HG02798 (cell line): ENCODE results near the gene DDX47.

Experiments used
- ATAC-seq: cut with Tn5 transposase; IDR thresholded peaks from one replicate; pipeline ENCODE4 v1.9.1; 2021; ENCODE audit warnings: mild to moderate bottlenecking; ENCODE audit not compliant: unreplicated experiment, poor library complexity

DDX47 gene

DNA sequence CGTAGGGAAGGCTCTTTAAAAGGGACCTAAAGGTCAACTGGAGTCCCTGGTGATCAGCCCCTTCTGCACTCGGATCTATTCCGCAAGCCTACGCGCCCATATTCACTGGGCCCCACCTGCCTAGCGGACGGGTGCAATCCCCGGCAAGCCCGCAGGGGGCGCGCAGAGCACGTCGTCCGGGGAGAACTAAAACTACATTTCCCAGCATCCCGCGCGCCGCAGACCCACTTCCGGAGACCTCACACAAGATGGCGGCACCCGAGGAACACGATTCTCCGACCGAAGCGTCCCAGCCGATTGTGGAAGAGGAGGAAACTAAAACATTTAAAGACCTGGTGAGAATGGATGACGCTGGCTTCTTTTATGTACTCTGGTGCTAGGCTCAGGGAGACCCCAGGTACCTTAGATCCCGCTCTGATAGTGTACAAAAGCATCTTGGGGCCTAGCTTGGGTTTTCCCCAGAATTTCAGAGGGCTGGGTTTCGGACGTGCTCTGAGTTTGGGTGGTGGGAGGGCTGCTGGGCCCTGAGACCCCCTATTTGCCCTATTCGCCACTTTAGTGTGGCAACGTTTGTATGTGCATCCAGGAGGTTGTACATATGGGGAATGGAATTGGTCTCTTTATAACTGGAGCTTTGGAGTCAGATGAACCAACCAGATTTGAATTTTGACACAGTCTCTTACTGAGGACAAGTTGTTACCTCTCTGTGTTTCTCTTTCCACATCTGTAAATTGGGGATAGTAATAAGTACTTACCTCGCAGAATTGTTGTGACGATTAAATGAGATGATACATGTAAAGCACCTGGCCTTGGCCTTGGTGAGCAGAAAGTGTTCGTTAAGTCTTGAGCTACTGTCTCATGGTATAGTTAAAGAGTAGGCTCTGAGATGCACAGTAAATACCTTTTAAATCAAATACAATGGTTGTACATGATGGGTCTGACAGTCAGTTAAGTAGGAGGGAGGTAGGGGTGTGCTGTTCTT lies at the start of gene DDX47:
TSS of gene DDX47 (plus strand) at position 227 of the 982 bp plus-strand sequence. CDS start at position 249, 22 bp downstream.
- peak; percentile 89 for ATAC-seq

DNA sequence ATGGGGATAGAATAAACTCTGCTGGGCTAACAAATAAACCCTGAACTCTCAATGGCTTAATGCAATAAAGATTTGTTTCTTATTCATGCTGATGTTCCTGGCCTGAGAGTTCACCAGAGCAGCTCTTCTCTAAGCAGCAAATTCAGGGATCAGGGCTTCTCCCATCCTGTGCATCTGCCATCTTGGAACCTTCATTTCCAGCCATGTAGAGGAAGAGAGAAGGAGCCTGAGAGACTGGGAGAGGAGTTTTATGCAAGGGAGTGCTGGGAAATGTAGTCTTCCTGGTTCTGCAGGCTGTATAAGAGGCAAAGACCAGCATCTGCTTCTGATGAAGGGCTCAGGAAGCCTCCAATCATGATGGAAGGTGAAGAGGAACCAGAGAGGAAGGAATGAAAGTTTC lies 48.3 kb upstream of the DDX47 start:
- ATAC-seq, result no peak

DNA sequence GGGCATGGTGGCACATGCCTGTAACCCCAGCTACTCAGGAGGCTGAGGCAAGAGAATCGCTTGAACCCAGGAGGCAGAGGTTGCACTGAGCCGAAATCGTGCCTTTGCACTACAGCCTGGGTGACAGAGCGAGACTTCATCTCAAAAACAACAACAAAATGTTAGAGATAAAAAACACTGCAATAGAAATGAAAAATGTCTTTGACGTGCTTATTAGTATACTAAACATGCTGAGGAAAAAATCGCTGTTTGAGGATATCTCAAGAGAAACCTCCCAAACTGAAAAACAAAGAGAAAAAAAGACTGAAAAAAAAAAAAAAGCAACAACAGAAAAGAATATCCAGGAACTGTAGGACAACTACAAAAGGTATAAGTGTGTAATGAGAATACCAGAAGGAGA lies 42.9 kb upstream of the DDX47 start:
- ATAC-seq, result no peak

DNA sequence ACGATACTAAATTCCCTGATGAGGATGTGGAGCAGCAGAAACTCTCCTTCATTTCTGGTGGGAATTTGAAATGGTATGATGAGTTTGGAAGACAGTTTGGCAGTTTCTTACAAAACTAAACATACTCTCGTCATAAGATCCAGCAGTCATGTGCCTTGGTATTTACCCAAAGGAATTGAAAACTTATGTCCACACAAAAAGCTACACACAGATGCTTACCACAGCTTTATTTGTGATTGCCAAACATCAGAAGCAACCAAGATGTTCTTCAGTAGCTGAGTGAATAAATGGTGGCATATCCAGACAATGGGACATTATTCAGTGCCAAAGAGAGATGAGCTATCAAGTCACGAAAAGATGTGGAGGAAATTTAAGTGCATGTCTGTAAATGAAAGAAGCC lies 38.4 kb upstream of the DDX47 start:
- ATAC-seq, result no peak

DNA sequence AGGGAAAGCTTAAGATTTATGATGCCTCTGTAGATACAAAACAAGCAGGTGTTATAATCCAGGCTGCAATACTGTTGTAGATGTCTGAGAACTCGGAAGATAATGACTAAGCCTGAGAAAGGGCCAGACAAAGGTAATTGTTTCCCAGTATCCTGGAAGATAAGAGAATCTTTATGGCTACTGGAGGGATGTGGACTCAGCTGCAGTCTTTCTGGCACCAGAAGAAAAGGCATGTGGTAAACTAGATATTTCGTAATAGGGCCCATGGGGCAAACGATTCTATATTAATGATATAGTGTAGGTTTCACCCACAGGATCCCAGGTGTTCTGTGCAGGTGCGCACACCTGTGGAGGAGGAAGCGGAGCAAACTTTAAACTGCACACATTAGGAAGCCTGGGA lies 36.9 kb upstream of the DDX47 start:
- no peak for ATAC-seq

DNA sequence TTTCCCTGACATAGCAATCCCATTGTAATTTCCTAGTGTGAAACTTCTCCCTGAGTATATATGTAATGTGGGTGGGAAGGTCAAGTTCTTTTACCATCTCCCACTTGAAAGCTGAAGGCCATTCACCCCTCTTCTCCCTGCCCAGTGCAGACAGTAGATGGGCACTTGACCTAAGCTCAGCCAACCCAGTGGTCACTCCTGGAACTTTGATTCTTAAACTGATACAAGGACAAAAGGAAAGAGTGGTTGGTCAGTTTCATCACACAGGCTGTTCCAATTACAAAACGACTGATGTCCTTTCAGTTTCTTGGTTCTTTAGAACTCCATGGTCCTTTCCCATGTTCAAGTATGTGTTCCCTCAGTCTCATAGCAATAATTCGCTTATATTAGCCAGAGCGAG lies 36.1 kb upstream of the DDX47 start:
- ATAC-seq, result no peak

DNA sequence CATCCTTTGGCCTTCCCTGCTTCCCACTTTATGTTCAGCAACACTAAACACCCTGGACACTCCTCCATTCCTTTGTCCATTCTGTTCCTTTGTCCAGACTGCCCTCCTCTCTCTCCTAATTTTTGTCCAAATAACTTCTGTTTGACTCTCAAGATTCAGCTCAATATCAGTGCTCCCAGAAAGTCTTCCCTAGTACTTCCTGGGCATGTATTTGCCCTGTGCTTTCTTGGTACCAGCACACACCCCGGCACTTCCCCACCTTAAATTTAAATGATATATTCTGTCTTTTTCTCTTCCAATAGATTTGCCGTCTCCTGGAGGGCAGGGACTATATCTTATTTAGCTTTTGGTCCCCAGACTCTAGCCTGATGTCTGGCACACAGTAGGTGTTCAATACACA lies 34.1 kb upstream of the DDX47 start:
- ATAC-seq, result no peak

DNA sequence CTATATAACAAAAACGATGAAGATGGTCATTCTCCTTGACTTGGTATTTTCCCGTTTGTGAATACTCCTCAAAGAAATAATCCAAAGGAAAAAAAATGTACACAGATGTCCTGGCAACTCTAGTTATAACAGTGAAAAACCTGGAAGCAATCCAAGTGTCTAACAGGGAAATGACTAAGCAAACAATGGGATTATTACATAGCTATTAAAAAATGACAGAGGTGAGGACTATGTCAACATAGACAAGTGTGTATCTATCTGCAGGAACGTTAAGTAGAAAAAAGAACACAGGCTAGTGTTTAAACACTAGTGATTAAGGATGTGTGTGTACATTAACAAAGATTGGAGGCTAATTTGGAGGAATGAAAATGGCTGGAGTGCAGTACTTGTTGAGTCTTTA lies 33.6 kb upstream of the DDX47 start:
- no peak for ATAC-seq

DNA sequence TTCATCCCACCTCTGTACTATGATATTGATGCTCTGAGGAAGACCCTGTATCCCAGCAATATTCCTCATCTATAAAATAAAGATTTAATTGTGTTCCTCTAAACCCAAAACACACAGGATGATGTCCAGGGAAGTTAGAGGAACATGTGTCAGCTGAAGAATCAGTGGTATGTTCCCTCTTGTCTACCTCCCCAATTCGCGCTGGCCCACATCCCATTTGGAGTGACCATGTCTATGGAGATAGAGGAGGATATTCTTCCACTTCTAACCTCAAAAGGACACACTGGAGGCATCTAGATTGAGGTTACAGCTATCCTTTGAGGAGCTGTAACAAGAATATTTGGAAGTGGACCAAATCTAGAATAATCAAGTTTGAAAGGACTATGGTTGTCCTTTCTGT lies 29.0 kb upstream of the DDX47 start:
- ATAC-seq, result no peak

DNA sequence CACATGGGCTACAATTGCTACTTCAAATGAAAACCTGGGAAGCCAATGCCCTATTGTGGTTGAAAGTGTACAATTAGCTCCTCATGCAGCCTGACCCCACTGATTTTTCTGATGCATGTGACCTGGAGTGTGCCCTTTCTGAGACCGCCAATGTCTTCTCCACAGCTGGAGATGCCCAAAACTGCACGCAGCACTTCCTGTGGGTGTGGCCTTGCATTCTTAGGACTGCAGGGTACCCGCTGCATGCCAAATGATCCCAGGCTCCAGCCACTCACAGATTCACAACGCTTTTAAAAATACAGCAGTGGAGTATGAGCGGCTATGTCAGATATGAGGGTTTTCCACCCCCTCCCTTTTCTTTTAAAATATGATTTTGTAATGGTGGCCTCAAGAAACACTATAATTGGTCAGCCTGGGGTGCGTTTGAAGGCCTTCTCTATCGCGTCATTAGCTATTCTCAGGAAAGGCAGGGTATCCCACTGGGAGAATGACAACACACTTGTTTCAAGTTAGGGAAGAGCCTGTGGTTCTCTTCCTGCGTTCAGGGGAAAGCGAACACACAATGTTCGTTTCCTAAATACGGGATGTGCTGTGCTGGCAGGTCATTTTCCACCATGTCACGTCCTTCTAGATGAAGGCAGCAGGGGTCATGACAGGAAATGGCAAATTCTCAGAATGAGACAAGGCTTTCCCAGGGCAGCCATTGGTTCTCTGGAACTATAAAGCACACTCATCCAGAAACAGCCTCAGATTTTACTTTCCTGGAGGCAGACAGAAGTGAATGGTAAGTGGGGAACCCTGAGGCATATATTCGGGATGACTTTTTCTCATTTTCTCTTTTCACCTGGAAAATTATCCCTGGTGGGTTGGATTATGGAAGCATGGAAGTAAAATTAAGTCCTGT lies 28.0 kb upstream of the DDX47 start, which contains the start of gene APOLD1:
TSS of gene APOLD1 (plus strand) at position 749 of the 904 bp plus-strand sequence. CDS start at position 782, 33 bp downstream.
- ATAC-seq, result no peak

DNA sequence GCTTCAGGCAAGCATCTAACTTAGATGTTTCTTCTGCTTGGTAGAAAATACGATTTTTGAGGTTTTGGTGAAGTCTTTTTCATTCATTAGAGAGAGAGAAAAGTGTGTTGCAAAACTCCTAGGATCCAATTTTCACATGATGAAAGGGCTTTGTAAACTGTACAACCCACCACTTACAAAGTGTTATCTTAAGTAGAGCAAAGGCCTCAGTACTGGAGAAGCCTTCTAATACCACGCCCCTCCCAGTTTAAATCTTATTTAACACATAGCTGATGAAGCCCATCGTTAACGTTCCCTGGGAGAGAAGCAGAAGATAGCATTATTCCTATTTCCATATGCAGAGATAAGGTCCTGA lies 26.8 kb upstream of the DDX47 start:
- ATAC-seq, result peak; percentile 2

DNA sequence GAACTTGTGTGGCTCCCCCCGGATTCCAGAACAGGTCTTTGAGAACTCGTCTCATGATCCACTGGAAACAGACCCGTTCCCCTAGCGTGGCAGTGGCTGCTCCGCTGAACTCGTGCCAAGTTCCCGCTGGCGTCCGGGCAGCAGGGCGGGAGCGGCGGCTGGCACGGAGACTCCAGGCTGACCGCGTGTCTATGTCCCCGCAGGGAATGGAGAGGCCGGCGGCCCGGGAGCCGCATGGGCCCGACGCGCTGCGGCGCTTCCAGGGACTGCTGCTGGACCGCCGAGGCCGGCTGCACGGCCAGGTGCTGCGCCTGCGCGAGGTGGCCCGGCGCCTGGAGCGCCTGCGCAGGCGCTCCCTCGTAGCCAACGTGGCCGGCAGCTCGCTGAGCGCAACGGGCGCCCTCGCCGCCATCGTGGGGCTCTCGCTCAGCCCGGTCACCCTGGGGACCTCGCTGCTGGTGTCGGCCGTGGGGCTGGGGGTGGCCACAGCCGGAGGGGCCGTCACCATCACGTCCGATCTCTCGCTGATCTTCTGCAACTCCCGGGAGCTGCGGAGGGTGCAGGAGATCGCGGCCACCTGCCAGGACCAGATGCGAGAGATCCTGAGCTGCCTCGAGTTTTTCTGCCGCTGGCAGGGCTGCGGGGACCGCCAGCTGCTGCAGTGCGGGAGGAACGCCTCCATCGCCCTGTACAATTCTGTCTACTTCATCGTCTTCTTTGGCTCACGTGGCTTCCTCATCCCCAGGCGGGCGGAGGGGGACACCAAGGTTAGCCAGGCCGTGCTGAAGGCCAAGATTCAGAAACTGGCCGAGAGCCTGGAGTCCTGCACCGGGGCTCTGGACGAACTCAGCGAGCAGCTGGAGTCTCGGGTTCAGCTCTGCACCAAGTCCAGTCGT lies 26.2 kb upstream of the DDX47 start:
- ATAC-seq, result peak; percentile 90

DNA sequence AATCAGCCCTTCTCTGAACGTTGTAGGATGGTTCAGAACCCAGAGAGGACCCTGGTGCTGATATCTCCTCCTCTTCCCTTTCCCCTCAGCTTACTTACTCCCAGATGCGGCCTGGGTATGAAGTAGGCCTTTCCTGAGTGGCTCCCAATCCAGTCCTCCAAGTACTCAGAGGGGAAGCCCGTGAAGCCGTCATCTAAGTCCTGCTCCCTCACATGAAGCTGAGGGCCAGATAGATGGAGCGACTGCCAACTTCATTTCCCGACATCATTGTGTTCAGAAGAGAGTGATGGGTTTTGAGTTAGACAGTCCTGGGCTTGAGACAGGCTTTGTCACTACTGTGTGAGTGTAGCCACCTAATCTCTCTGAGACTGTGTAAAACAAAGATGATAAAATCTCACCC lies 25.0 kb upstream of the DDX47 start:
- ATAC-seq, result no peak

DNA sequence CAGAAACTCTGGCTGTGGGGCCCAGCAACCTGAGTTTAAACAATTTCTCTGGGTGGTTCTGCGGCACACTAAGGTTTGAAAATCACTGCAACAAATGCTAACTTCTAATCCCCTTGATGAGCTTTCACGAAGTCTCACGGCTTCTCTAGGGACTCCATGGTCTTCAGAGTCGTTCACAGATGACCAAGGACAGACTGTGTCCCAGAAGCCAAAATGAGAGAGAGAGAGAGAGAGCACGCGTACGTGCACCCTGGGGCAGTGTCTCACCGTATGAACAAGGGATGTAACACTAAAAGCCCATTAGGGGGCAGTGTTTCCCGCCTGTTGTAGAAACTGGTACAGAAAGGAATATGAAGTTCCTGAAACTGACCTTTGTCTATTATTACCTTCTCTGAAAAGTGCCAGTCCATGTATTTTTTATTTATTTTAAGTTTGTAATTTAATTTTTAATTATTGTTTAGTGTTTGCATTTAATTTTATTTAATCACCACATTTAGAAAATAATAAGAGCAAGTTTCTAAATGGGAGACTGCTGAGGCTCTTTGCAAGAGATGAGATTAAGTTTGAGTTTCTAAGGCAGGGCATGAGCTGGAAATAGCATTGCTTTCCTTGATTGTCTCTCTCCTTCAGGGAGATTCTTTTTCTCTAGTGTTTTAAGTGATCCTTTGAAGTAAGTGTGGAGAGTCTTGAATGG lies 24.3 kb upstream of the DDX47 start:
- ATAC-seq, result peak; percentile 65

DNA sequence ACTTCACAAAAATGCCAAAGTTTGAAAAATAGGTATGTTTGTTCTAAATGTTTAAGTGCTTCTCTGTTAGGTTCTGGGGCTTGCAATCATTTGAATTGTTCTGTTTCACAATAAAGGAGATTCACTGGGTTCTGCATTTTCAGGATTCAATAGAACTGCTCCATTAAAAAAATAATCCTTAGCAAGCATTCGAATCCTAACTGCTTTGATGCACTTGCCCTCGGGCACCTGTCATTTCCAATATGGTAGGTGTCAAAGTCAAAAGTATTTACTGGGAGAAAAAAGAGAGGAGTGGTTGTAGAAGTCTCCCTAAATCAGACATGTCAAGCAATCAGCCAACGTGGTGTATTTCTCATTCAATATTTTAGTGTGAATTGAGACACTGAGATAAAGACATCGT lies 22.2 kb upstream of the DDX47 start:
- no peak for ATAC-seq

DNA sequence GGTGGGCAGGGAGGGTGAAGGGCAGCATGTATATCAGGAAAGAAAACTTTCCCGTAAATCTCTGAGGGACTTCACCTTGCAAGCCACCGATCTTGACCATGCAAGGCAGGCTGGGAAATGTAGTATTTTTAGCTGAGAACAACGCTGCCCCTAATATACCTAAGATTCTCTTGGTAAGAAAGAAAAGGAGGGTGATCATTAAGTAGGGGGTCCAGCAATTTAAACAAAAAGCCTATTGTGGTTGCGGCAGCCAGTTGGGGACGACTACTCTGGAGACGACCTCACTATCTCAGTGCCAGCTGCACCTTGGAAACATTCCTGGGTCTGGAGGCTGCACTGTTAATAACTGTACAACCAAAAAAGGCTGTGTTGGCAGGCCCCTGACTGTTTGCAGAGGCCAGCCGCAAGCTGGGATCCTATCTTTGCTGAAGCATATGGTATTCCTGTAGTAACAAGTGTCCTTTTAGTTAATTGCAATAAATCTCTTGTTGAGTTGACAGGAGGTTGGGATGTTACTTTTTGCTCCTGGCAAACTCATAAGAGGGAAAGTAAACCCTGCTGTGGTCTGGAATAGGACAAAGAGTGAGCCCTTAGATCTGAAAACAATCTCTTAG lies 21.3 kb upstream of the DDX47 start:
- no peak for ATAC-seq

DNA sequence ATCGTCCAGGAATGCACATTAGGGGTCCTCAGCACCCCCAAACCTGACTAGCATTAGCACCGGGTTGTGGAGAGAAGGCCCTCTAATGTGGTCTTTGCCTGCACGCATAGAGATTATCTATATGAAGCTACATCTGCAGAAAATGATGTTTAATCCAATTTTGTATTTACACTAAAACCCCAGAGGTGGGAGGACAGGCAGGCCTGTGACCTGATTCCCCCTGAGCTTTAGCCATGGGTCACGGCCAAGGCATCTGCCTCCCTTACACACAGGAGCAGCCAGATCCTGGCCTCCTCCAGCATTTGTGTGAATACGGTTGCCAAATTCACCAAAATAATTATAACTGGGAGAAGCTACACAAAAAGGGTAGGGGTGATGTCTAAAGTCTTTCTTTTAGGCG lies 20.7 kb upstream of the DDX47 start:
- no peak for ATAC-seq

DNA sequence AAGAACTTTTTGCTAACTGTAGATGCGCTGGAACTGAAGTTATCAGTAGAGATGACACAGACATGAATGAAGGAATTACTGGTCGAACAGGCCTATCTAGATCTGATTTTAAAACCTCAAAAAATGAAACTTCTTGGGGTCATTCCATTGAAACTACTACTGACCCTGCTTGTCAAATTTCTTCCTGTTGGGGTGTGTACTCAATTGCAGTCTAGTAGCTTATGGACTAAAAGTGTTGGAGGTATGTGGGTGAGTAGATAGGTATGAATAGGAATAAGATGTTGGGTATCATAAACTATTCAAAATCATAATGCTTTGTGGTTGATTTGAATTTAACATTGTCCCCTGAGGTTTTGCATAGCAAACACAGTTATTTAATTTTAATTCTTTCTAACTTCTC lies 18.5 kb upstream of the DDX47 start:
- ATAC-seq, result no peak

DNA sequence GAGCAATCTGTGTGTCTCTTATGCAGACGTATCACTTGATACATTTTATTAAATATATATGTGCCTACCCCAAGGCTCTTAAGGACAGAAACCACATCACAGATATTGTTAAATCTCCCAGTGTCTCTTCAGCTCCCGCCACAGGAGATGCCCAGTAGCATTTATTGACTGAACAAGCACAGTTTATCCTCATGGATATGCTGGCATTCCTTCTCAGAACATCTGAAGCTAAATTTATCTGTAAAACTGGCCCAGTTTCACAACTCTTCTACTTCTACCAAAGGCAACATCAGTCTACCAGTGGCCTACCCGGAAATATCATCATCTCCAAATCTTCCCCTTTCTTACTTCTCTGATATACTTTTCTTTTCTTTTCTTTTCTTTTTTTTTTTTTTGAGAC lies 17.0 kb upstream of the DDX47 start:
- no peak for ATAC-seq
